MG63 (cell line): Measurements from ENCODE around the gene MCC. TPM values are rescaled to one million over a fixed set of nuclear protein-coding genes. Genes with fewer than 3 reads are reported as not detected.
"Not testable (repeated sequence)": the region's sequence is repeated elsewhere in the genome, so short reads cannot be mapped to it uniquely, and the experiment has no call there.

ENCODE experiments used
- DNase-seq: peaks from one replicate; pipeline ENCODE4 v3.0.0-alpha.2; 2020
- H3K27me3 ChIP-seq: fragments of 250-450 bp; sonication (Bioruptor Pico); 2 replicates; pipeline ENCODE4 v1.5.1; 2020; ENCODE audit warnings: mild to moderate bottlenecking, moderate library complexity
- H3K36me3 ChIP-seq: fragments of 250-450 bp; sonication (Bioruptor Pico); 2 replicates; pipeline ENCODE4 v1.5.1; 2020; ENCODE audit warnings: mild to moderate bottlenecking, moderate library complexity
- H3K4me3 ChIP-seq: fragments of 250-450 bp; sonication (Bioruptor Pico); 2 replicates; pipeline ENCODE4 v1.5.1; 2020; ENCODE audit warnings: mild to moderate bottlenecking, moderate library complexity
- H3K9me3 ChIP-seq: fragments of 250-450 bp; sonication (Bioruptor Pico); 2 replicates; pipeline ENCODE4 v1.5.1; 2020; ENCODE audit warnings: mild to moderate bottlenecking, moderate library complexity
- total RNA-seq: library from RNA; depleted of rRNA; stranded (reverse); fragments of >200 nt; shearing (Covaris generic); gene quantifications from 2 replicates; pipeline ENCODE4 v1.2.3, GENCODE V29; 2014; ENCODE audit warnings: low replicate concordance

Gene MCC
- total RNA-seq, 1 experiment from 2014 or later = 7.1 TPM

- H3K9me3 ChIP-seq = no peaks in the 10 kb centered on the region
- DNase-seq = peak; percentile 74
- H3K4me3 ChIP-seq = no peak overlapping the region
- H3K36me3 ChIP-seq = no peaks in the 10 kb centered on the region
- no peaks in the 10 kb centered on the region for H3K27me3 ChIP-seq
These were observed 397.7 kb downstream of the MCC start for GRCh38 chr5:113090336-113091106.

GRCh38 chr5:113089653-113090335 lies 398.5 kb downstream of the MCC start:
- Histone ChIP-seq H3K4me3 (no peak overlapping the region), H3K27me3 (no peaks in the 10 kb centered on the region)

GRCh38 chr5:113087976-113088514 lies 400.2 kb downstream of the MCC start:
- no peak overlapping the region for H3K4me3 ChIP-seq
- H3K9me3 ChIP-seq = no peaks in the 10 kb centered on the region
- no peaks in the 10 kb centered on the region for H3K36me3 ChIP-seq
- H3K27me3 ChIP-seq = no peaks in the 10 kb centered on the region
- no peak for DNase-seq

More at GRCh38 chr5:113089653-113090335, 398.5 kb downstream of the MCC start:
- no peaks in the 10 kb centered on the region for H3K9me3 ChIP-seq
- peak; percentile 23 for DNase-seq
- H3K36me3 ChIP-seq = no peaks in the 10 kb centered on the region

- Histone ChIP-seq H3K27me3 (no peaks in the 10 kb centered on the region), H3K9me3 (no peaks in the 10 kb centered on the region), H3K4me3 (no peak overlapping the region), H3K36me3 (no peaks in the 10 kb centered on the region)
- no peak for DNase-seq
These were observed 402.3 kb downstream of the MCC start for GRCh38 chr5:113085880-113086409.

GRCh38 chr5:113085084-113085414 lies 403.2 kb downstream of the MCC start:
- H3K9me3 ChIP-seq = no peaks in the 10 kb centered on the region
- DNase-seq = no peak
- H3K4me3 ChIP-seq = no peak overlapping the region
- H3K27me3 ChIP-seq = no peaks in the 10 kb centered on the region
- H3K36me3 ChIP-seq = no peaks in the 10 kb centered on the region

GRCh38 chr5:113084402-113085083 lies 403.7 kb downstream of the MCC start:
- DNase-seq = no peak
- Histone ChIP-seq H3K27me3 (no peaks in the 10 kb centered on the region), H3K4me3 (no peak overlapping the region), H3K36me3 (no peaks in the 10 kb centered on the region), H3K9me3 (peaks cover 1% of the 10 kb centered on the region; the same call in 1 of the 2 replicates)

- H3K4me3 ChIP-seq = no peak overlapping the region
These were observed 404.8 kb downstream of the MCC start for GRCh38 chr5:113083481-113083880.

GRCh38 chr5:113082547-113082905 lies 405.7 kb downstream of the MCC start:
- H3K9me3 ChIP-seq = peaks cover 2% of the 10 kb centered on the region; the same call in 1 of the 2 replicates
- H3K4me3 ChIP-seq = no peak overlapping the region
- H3K27me3 ChIP-seq = no peaks in the 10 kb centered on the region
- H3K36me3 ChIP-seq = no peaks in the 10 kb centered on the region
- DNase-seq = no peak

More at GRCh38 chr5:113083481-113083880, 404.8 kb downstream of the MCC start:
- no peaks in the 10 kb centered on the region for H3K36me3 ChIP-seq
- no peaks in the 10 kb centered on the region for H3K27me3 ChIP-seq
- no peak for DNase-seq
- H3K9me3 ChIP-seq = peaks cover 2% of the 10 kb centered on the region; the same call in 1 of the 2 replicates

GRCh38 chr5:113081881-113082546 lies 406.2 kb downstream of the MCC start:
- Histone ChIP-seq H3K27me3 (no peaks in the 10 kb centered on the region), H3K36me3 (no peaks in the 10 kb centered on the region), H3K9me3 (peaks cover 2% of the 10 kb centered on the region; the same call in 1 of the 2 replicates), H3K4me3 (no peak overlapping the region)
- peak; percentile 91 for DNase-seq

GRCh38 chr5:113081091-113081839 lies 407.0 kb downstream of the MCC start:
- Histone ChIP-seq H3K36me3 (no peaks in the 10 kb centered on the region), H3K9me3 (peaks cover 7% of the 10 kb centered on the region), H3K4me3 (no peak overlapping the region), H3K27me3 (no peaks in the 10 kb centered on the region)
- no peak for DNase-seq

- not testable (repeated sequence) for DNase-seq, H3K27me3 ChIP-seq, H3K4me3 ChIP-seq, H3K36me3 ChIP-seq
- H3K9me3 ChIP-seq = peaks cover 13% of the 10 kb centered on the region
These were observed 411.6 kb downstream of the MCC start for GRCh38 chr5:113076649-113077048.

- peaks cover 13% of the 10 kb centered on the region for H3K9me3 ChIP-seq
- H3K27me3 ChIP-seq = no peaks in the 10 kb centered on the region
- no peak overlapping the region for H3K4me3 ChIP-seq
- no peak for DNase-seq
- H3K36me3 ChIP-seq = no peaks in the 10 kb centered on the region
These were observed 413.2 kb downstream of the MCC start for GRCh38 chr5:113075019-113075418.

GRCh38 chr5:113073629-113074034 lies 414.6 kb downstream of the MCC start:
- H3K36me3 ChIP-seq, DNase-seq, H3K4me3 ChIP-seq, H3K27me3 ChIP-seq: not testable (repeated sequence)
- H3K9me3 ChIP-seq = peaks cover 11% of the 10 kb centered on the region

- DNase-seq = no peak
- no peak overlapping the region for H3K4me3 ChIP-seq
- H3K36me3 ChIP-seq = no peaks in the 10 kb centered on the region
- H3K27me3 ChIP-seq = no peaks in the 10 kb centered on the region
- H3K9me3 ChIP-seq = peaks cover 8% of the 10 kb centered on the region
These were observed 416.9 kb downstream of the MCC start for GRCh38 chr5:113071401-113071800.

- Histone ChIP-seq H3K36me3 (no peaks in the 10 kb centered on the region), H3K27me3 (no peaks in the 10 kb centered on the region), H3K4me3 (no peak overlapping the region), H3K9me3 (peaks cover 3% of the 10 kb centered on the region)
- DNase-seq = no peak
These were observed 417.4 kb downstream of the MCC start for GRCh38 chr5:113070901-113071300.

GRCh38 chr5:113068559-113068958 lies 419.7 kb downstream of the MCC start:
- peak; percentile 66 for DNase-seq
- no peaks in the 10 kb centered on the region for H3K9me3 ChIP-seq
- no peaks in the 10 kb centered on the region for H3K36me3 ChIP-seq
- no peak overlapping the region for H3K4me3 ChIP-seq
- no peaks in the 10 kb centered on the region for H3K27me3 ChIP-seq
